Fibroblast of villous mesenchyme (primary cell): Measurements from ENCODE around the gene TPCN2. TPM values are rescaled to one million over a fixed set of nuclear protein-coding genes. Genes with fewer than 3 reads are reported as not detected.

Experiments used
- DNase-seq: peaks from one replicate; pipeline ENCODE4 v3.0.0-alpha.2; 2010; ENCODE audit warnings: low read depth
- H3K4me3 ChIP-seq: 2 replicates; pipeline ENCODE4 v1.5.1; 2011; ENCODE audit warnings: low read depth, mild to moderate bottlenecking, low read length
- CTCF ChIP-seq: IDR thresholded peaks from 2 replicates; pipeline ENCODE4 v1.5.1; 2012; ENCODE audit warnings: low read depth, mild to moderate bottlenecking, low read length; ENCODE audit not compliant: insufficient read depth
- total RNA-seq: library from RNA; depleted of rRNA; stranded (reverse); fragments of >200 nt; gene quantifications from 2 replicates; pipeline ENCODE4 v1.2.3, GENCODE V29; 2012

Gene TPCN2
- total RNA-seq, 1 donor: 10.4 TPM

- H3K4me3 ChIP-seq: no peak overlapping the region
- no peak for TF ChIP-seq CTCF
- DNase-seq: no peak
Observed at GRCh38 chr11:69165775-69166174, 117.0 kb downstream of the TPCN2 start.

- DNase-seq: peak; percentile 82
- TF ChIP-seq CTCF: peak; percentile 26
- H3K4me3 ChIP-seq: no peak overlapping the region
Observed at GRCh38 chr11:69166218-69167115, 117.7 kb downstream of the TPCN2 start.

GRCh38 chr11:69167130-69167915 lies 118.6 kb downstream of the TPCN2 start:
- H3K4me3 ChIP-seq: no peak overlapping the region
- no peak for DNase-seq
- no peak for TF ChIP-seq CTCF

GRCh38 chr11:69167916-69168691 lies 119.4 kb downstream of the TPCN2 start:
- DNase-seq: peak; percentile 19
- no peak overlapping the region for H3K4me3 ChIP-seq
- no peak for TF ChIP-seq CTCF

- no peak for TF ChIP-seq CTCF
- no peak overlapping the region for H3K4me3 ChIP-seq
- no peak for DNase-seq
Observed at GRCh38 chr11:69169479-69169878, 120.7 kb downstream of the TPCN2 start.

- no peak overlapping the region for H3K4me3 ChIP-seq
- TF ChIP-seq CTCF: no peak
- DNase-seq: no peak
Observed at GRCh38 chr11:69170704-69171103, 122.0 kb downstream of the TPCN2 start.
